Esophagus mucosa (tissue), 1 donor: ENCODE results near the gene PDE5A. TPM values are rescaled to one million over a fixed set of nuclear protein-coding genes. Genes with fewer than 3 reads are reported as not detected.
"Not testable (repeated sequence)": the region's sequence is repeated elsewhere in the genome, so short reads cannot be mapped to it uniquely, and the experiment has no call there.

Experiments
- ATAC-seq: fragments of 200-7000 bp; cut with Tn5 transposase; one replicate; pipeline ENCODE4 v1.9.1; 2020
- total RNA-seq: library from RNA; stranded (reverse); gene quantifications from one replicate; pipeline ENCODE4 v1.2.4, GENCODE V29; 2023
- donor health status: DM: yes; HTN: yes; CAD: no.

The PDE5A gene
- total RNA-seq, 1 donor from 2014 or later, result 1.7 TPM

- ATAC-seq, result no peak
Observed at GRCh38 chr4:119643306-119644042, 14.9 kb upstream of the PDE5A start.

DNA sequence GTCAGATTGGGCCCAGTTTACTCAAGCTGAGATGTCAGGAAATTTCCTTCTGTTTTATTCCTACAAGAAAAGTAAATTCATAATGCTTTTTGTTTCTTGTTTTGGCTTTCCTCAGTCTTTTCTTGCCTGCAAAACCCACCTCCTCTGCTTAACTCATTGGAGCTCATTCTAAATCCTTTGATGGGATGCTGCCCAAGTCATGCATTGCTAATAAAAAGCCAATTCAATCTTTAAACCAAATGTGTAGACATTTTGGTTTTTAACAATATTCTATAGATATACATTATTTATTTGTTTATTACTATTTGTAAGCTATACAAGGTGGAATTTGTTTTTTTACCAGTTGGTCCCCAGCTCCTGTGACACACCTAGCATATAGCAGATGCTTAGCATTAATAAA lies 13.2 kb upstream of the PDE5A start:
- ATAC-seq, result no peak

- ATAC-seq, result no peak
Observed at GRCh38 chr4:119638359-119638758, 9.8 kb upstream of the PDE5A start.

GRCh38 chr4:119636851-119637250 lies 8.2 kb upstream of the PDE5A start:
- not testable (repeated sequence) for ATAC-seq

DNA sequence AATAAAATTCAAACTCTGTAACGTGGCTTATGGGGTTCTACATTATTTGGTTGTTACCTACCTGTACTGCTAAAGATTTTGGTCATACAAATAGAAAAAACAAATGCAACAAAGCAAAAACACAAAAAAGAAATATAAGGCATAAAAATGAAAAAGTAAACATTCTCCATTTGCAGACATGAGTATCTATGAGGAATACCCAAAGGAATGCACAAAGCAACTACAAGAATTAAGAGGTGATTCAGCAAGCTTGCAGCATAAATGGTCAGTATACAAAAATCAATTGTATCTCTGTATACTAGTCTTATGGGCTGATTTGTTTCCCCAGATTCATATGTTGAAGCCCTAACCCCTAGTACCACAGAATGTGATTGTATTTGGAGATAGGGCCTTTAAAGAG lies 3.6 kb upstream of the PDE5A start:
- no peak for ATAC-seq

DNA sequence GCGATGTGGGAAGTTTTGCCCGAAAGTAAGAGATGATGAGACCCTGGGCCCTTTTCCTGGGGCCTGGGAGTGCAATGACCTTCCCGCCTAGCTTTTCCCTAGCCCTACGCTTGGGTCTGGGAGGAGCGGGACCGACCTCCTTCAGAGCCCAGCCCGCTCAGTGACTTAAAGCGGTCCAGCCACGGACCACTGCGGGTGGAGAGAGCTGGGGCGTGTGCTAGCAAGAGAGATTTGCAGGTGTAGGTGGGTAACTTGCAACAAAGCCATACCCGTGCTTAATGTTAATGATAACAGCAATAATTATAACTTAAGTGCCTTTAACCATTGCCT lies 503 bp upstream of the PDE5A start:
- ATAC-seq, result peak; percentile 27

DNA sequence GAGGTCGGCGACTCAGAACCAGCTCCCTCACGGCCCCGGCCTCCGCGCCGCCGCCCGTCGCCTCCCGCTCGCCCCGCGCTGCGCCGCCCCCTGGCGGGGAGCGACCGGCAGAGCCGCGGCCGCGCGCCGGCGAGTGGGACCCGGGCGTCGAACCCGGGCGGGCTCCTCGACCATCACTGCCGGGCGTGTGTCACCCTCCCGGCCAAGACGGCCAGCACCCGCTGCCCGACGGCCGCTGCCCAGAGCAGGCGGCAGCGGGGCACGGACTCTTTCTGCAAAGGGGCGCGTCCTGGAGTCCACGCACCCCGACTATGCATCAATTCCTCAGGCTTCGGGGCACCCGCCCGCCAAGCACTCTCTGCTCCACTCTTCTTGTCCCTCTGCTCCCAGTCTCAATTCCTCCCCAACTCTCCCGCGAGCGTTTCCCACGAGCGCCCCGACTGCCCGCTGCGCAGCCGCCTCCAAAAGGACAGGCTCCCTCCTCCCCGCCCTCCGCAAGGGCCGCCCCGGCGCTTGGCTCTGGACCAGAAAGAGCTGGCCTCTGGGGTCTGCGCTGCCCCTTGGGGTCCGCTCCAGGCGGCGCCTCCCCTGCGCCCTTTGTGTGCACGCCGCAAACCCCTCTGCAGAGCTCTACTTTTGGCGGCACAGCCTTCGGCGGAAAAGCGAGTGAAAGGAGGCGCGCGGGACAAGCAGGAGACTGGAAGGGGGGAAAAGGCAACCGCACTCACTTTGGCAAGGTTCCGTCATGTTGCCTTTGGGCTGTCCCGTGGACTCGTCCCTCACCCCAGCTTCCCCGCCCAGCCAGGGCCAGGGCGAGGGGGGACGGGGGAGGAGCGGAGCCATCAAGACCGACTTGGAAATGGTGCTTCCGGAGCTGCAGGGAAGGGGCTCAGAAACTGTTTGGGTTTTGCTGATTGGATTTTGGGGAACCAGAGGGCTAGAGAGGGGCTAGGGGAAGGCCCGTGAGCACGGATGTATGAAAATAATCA lies 1.0 kb downstream of the PDE5A start:
- ATAC-seq, result peak; percentile 74

GRCh38 chr4:119626943-119627266 lies 1.7 kb downstream of the PDE5A start:
- ATAC-seq, result no peak

GRCh38 chr4:119626420-119626819 lies 2.2 kb downstream of the PDE5A start:
- no peak for ATAC-seq

DNA sequence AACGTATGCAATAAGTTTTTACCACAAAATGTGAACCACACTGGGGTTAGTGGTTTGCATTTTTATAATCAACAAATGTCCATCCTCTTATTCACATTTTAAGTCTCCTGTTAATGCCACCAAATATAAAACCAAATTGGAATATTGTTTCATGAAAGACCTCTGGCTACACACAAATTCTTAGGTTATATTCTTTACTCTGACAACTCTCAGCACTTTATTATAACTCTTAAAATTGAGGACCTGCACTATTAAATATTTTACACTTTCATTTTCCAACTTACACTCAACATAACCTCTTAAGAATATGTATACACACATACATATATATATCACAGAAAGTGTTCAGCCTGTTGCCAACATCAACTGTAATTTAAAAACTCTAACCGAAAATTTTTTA lies 2.8 kb downstream of the PDE5A start:
- no peak for ATAC-seq

- no peak for ATAC-seq
Observed at GRCh38 chr4:119624356-119624755, 4.2 kb downstream of the PDE5A start.

GRCh38 chr4:119623025-119623424 lies 5.6 kb downstream of the PDE5A start:
- no peak for ATAC-seq

DNA sequence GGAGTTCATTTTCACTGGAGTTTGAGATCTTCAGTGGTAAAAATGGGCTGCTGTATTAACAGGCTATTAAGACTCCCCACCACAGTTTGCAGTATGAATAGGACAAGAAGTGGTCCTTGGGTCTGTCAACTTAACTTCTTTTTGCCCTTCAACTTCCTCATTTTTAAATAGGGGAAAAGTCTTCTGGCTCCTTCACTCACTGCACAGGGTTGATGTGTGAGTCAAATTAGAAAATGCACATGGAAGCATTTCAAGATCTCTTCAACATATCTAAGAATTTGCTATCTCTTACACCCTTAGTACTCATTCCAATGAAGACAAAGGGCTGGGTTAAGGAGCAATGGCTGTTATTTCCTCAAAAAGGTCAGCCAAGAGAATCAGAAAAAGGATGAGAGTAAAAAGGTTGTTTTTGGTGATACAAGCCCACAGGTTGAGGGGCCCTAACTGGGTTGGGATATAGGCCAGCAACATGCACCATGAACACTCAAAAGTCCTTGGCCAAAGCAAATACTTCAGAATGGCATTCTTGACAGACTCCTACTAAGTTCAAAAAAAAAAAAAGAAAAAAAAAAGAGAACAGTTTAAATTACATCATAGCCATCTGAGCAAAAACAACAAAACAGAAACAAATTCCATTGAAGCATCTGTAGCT lies 13.4 kb downstream of the PDE5A start:
- ATAC-seq, result no peak

- no peak for ATAC-seq
Observed at GRCh38 chr4:119604266-119604665, 24.3 kb downstream of the PDE5A start.

- ATAC-seq, result no peak
Observed at GRCh38 chr4:119602366-119602765, 26.2 kb downstream of the PDE5A start.

- ATAC-seq, result no peak
Observed at GRCh38 chr4:119598521-119598920, 30.1 kb downstream of the PDE5A start.

DNA sequence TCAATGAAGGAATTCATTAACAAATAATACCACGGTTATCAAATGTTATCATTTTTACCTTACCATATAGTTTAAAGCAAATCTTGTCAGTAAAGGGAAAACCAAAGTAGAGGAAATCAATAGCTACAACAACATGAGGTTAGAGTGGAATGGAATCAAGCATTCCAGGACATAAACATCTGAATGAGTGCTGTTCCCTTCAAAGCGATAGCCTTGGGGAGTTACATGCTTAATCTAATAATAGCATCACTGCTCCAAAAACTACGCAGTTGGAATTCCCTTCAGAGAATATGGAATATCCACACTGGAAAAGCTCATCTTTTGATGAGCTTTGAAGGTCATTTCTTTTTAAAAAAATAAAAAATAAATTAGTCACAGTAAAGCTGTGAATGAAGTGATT lies 31.2 kb downstream of the PDE5A start:
- no peak for ATAC-seq

GRCh38 chr4:119593698-119594097 lies 34.9 kb downstream of the PDE5A start:
- no peak for ATAC-seq

DNA sequence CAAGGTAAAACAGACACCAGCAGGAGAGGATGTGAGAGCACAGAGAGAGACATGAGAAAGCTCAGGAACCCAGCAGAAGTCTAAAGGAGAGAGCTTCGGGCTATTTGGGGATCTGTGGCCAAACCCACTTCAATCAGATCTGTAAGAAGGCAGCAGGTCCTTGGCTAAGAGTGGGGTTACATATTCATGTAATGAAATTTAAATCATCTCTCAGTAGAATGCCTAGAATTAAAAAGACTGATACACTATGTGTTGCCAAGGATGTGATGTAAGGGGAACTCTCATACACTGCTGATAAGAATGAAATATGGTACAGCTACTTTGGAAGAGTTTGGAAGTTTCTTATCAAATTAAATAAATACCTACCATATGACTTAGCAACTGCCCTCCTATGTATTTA lies 35.8 kb downstream of the PDE5A start:
- ATAC-seq, result no peak

DNA sequence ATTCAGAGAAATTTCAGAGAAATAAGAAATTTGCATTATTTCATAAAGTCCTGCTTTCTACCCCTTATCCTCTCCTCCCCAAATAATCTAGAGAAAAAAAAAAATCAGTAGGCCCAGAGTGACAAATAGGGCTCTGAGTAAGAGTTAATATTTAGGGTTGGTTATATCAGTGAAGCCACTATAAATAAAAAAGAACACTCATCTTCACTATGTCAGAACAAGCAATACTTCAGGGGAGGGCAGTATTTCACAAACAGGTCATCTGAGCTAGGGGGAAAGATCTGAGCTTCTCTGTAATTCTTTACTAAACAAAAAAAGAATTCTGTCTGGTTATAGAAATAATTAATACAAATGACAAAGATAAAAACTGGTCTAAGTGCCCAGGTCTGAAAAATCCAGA lies 39.4 kb downstream of the PDE5A start:
- ATAC-seq, result no peak

GRCh38 chr4:119587796-119588195 lies 40.8 kb downstream of the PDE5A start:
- ATAC-seq, result no peak

- no peak for ATAC-seq
Observed at GRCh38 chr4:119585771-119586170, 42.8 kb downstream of the PDE5A start.

DNA sequence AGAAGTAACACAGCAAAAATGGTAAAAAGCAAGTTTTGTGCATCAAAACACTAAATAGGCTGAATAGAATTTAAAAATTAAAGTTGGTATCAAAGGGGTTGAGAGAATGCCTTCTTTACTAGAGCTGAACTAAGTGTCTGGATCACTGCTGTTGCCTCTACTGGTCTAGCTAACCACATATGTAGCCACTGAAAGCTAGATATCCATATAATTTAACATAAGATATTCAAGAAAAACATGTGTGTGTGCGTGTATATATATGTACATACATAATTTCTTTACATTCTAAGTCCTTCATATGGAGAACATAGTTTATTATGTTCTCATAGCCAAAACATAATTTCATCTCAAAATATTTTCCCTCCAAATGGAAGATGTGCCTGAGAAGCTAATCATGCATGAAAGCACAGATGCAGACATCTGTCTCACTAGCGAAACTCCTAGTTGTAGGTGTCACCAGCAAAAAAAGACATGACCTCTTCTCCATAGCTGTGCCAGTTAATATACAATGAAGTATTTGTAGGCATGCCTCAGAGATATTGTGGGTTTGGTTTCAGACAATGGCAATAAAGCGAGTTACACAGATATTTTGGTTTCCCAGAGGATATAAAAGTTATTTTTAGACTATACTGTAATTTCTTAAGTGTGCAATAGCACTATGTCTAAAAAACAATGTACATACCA lies 47.3 kb downstream of the PDE5A start:
- no peak for ATAC-seq
